Inflammatory macrophage (primary cell): ENCODE data around the gene ZNF764.
"Not testable (repeated sequence)": the region's sequence is repeated elsewhere in the genome, so short reads cannot be mapped to it uniquely, and the experiment has no call there.

Source experiments
- DNase-seq, 2 donors: peaks; one replicate each; pipeline ENCODE4 v3.0.0-alpha.2; 2020 to 2022

ZNF764 gene

DNA sequence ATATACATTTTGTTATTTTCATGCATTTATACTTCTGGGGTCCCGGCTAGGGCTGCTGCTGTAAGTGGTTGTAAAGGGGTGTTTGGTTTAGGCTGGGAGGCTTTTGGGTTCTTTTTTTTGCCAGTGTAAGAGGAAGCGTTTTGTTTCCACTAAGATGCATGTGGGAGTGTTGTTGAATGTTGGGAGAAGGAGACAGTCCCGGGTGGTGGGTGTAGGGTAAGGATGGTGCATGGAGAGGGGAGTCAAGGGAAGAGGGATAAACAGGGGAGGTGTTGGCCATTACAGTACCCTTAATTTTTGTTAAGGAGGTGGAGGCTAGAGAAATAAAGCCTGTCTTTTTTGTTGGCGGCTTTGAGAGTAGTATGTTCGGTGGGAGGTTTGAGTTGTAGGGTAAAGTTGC is 15.1 kb downstream of the ZNF764 start:
- DNase-seq: no peak

DNA sequence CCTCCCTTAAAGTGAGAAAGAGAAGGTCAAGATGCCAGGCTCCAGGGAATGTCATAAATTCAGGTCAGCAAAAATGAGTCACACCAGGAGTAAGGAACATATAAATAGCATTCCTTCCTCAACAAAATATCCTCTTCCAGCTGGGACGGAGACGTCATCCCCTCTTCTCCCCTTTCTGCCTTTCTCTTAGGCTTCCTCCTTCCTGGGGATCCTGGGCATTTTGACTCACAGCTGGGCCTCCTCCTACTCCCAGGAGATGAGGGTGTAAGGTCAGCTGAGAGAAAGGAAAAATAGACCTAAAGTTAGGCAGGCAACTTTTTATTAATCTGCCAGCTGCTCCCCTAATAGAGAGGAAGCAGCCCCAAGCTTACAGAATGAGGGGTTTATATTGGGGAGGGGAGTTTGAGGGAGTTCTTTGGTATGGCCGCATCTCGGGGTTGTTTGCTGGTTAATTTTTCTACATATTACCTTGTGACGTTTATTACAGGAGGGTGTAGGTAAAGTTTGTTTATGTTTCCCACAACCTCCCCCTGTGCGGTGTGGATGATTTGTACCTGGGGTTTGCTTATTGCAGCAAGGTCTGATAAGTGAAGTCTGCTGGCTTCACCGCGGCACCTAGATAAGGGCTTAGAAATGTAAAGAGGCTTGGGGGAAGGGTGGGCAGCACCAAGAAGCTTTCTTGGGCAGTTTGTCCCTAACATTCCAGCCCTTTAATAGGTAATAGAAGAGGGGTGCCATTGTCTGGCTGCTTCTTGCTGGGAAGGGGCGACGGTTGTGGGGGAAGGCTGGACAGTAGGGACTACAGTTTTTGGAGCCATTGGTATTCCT is 16.5 kb downstream of the ZNF764 start:
- DNase-seq: peak in 1 of 2 donors; percentile 31

DNA sequence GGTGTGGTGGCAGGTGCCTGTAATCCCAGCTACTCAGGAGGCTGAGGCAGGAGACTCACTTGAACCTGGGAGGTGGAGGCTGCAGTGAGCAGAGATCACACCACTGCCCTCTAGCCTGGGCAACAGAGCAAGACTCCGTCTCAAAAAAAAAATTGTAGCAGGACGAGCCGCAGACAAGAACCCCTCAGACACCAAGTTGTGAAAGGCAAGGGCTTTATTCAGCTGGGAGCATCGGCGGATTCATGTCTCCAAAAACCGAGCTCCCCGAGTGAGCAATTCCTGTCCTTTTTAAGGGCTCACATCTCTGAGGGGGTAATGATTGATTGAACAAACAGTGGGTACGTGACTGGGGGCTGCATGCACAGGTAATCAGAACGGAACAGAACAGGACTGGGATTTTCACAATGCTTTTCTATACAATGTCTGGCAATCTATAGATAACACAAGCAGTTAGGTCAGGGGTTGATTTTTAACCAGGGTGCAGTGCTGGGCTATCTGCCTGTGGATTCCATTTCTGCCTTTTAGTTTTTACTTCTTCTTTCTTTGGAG is 17.2 kb downstream of the ZNF764 start:
- not testable (repeated sequence) for DNase-seq

DNA sequence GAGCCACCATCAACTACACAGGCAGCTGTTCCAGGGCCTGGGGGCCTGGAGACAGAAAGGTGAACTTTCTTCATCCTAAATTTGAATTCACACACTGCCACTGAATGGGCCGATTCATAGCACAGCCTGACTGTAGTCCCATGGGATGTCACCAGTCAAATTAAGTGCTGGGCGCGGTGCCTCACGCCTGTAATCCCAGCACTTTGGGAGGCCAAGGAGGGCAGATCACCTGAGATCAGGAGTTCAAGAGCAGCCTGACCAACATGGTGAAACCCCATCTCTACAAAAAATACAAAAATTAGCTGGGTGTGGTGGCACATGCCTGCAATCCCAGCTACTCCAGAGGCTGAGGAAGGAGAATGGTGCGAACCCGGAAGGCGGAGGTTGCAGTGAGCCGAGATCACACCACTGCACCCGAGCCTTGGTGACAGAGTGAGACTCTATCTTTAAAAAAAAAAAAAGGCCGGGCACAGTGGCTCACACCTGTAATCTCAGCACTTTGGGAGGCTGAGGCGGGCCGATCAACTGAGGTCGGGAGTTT is 18.1 kb downstream of the ZNF764 start:
- not testable (repeated sequence) for DNase-seq

DNA sequence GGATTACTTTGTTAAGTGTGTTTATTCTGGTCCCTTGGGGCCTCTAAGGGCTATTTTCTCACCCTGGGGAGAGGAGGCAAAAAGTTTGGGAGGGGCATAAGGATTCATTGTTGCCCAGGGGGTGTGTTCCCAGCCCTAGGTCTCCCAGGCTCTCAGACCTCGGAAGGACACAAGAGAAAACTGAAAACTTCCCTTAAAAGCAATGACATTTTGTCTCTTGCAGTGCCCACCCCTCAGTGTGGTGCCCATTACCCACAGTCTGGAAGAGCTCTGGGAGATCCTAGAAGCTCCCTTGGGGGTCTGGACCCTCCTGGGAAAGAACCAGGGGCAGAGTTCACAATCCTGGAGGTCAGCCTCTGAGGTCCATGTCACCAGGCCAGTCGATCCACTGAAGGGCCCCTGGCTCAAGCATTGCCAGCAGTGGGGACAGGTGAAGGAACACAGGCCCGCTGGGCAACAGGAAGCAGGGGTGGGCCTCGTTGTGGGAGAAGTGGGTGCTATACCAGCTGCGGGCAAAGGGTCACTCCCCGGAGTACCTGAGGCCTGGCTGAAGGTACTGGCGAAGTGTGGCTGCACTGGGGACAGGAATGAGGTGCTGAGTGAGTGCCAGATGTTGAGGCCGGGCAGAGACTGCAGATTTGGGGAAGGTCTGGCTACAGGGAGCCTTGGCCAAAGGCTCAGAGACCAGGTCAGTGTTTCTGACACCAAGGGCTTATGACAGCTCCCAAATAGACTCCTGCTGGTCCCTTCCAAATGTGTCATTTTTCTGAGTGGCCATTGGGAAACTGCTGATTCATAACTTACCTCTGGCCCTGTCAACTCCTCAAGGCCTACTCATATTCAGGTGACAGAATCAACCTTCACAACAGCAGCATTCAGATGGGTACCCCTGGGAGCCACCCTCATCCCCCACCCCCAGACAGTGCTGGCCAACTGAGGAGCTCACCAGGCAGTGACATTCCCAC is 18.9 kb downstream of the ZNF764 start:
- DNase-seq: no peak

DNA sequence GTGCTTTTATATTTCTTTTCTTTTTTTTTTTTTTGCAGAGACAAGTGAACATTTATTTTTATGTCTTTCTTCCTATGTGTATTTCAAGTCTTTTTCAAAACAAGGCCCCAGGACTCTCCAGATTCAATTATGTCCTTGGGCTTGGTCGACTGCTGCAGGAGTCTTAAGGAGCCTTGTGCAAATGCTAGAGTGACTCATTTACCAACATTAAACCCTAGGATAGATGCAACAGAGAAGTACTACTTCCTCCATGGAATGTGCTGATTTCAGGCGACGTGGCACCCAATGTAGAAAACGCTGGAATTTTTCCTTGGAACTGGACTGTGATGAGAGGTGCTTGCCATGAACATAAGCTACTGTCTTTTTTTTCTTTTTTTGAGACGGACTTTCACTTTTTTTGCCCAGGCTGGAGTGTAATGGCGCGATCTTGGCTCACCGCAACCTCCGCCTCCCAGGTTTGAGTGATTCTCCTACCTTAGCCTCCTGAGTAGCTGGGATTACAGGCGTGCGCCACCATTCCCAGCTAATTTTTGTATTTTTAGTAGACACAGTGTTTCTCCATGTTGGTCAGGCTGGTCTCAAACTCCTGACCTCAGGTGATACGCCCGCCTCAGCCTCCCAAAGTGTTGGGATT is 21.7 kb downstream of the ZNF764 start:
- peak; percentile 53 to 66 for DNase-seq

DNA sequence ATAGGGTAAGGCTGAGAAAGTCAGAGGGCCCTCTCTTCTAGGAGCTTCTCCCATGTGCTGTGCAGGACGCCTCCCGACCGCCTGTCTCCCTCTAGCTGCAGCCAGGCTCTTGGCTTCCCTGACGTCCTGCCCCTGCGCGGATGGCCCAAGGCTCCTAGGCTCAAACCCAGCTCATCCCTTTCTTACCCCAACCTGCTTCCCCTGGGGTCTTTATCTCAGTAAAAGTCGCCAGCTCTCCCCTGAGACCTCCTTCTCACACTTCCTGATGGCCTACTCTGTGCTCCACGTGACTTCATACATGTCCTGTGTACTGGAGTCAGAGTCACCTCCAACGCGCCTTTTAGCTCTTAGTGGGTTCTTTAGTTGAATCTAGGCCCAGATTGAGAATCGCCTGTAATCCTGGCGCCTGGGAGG is 22.4 kb downstream of the ZNF764 start:
- peak; percentile 62 to 80 for DNase-seq

DNA sequence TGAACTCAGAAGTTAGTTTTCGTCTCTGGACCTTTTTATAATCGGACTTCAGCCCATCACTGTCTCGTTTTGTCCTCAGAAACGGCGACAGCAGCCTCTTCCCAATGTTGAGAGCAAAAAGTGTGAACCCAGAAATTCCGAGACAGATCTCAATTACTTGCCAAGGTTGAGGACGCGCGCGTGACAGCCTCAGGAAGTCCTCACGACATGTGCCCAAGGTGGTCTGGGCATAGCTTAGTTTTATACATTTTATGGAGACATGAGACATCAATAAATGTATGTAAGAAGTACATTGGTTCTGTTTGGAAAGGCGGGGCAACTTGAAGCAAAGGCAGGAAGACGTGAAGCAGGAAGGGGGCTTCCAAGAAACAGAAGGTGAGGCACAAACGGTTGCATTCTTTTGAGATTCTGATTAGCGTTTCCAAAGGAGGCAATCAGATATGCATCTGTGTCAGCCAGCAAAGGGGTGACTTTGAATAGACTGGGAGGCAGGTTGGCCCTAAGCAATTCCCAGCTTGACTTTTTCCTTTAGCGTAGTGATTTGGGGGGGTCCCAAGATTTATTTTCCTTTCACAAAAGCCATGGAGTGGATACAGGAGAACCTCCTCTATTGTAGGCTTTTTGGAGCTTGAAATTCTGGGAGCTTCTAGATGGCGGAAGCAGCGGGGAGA is 22.9 kb downstream of the ZNF764 start:
- no peak for DNase-seq

DNA sequence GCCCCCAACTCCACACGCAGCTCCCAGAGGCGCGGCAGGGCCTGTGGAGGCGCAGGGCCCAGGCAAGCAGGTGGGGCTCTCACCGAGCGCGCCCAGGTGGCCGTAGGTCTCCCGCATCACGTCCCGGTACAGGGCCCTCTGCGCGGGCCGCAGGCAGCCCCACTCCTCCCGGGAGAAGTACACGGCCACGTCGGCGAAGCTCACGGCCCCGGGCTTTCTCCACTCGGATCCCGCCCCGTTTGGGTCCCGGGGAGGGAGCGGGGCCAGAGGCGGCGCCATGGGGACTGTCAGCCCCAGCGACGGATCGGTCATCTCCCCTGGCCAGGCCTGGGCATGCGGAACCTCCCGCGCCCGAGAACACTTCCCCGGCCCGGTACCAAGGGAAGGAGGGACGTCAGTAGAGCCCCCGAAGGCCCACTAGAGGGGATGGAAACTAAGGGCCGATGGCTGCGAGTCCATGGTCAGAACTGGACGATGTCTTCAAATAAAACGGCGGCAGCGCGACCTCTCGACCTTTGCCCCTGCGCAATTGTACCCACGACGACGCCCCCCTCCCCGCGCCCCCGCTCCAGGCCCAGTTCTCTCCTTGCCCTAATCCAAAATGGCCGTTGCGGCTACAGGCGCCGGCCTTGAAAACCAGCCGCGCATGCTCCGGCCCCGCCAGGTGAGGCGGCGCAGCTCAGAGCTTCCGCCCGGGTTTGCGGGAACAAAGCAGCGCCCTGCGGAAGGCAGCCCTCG is 23.6 kb downstream of the ZNF764 start, which contains the start of gene ZNF747:
Gene ZNF747 (minus strand): TSS at position 491 of the 738 bp plus-strand sequence. CDS start 179 bp downstream, at position 312.
- DNase-seq: peak; percentile 74 to 90

DNA sequence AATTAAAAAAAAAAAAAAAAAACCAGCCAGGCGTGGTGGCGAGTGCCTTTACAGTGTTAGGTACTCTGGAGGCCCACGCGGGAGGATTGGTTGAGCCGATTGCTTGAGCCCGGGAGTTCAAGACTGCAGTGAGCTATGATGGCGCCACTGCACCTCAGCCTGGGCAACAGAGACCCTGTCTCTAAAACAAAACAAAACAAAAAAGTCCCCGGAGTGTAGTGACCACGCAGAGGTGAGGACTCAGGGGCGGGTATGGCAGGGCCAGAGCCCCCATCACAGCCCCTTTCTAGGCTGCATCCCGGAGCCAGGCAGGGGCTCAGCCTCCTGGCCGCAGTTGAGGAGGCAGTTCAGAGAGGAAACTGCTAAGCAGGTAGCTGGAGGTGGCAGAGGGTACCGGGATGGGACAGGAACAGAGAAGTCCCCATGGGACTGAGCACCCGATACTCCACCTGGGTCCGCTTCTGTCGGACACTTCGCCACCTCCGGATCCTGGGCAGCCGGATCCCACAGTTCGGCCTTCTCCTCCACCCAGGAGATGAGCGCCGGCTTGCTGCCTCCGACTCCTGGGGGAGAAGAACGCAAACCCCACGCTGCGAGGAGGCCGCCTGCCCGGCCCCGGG is 24.3 kb downstream of the ZNF764 start:
- no peak for DNase-seq

DNA sequence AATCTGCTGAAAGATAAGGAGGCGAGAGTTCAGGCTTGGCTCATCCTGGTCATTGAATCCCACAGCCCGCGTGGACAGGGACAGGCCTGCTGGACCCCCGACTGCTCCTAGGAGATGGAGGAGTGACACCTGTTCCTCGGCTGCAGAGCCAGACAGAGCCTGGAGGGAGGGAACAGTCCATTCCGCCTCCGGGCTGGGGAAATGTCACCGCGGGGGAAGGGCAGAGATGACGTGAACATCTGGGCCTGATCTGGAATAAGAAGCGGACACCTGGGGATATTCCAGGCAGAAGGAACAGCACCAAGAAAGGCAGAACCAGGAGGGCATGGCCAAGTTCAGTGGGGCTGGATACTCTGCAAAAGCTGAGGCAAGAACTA is 25.0 kb downstream of the ZNF764 start:
- DNase-seq: no peak

DNA sequence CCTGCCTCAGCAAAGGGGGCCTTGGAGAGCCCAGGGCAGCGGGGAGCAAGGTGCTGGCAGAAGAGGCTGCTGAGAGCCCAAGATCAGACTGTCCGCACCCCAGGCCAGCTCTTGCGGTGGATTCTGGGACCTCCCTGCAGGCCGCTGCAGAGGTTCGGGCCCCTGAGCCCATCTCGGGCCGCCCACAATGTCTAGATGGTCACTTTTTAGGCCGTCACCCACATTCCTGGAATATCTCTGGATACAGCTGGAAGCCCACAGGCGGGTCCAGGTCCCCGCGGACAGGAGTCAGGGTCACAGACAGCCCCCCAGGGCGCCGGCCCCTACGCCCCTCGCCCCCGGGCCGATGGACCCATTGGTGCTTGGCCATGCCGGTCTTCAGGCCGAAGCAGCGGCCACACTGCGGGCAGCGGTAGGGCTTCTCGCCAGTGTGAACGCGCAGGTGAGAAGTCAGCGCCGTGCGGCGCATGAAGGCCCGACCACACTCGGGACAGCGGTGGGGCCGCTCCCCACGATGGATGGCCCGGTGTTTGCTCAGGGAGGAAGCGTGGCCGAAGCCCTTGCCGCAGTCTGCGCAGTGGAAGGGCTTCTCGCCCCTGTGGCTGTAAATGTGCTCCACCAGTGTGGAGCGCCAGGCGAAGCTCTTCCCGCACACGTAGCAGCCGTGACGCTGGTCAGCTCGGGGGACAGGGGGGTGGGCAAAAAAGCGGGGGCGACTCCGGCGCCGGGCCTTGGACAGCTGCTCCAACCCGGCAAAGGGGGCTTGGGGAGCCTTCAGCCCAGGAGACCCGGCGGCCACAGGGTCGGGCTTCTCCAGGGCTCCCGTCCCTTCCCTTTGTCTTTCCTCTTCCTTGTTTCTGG is 25.7 kb downstream of the ZNF764 start:
- no peak for DNase-seq

DNA sequence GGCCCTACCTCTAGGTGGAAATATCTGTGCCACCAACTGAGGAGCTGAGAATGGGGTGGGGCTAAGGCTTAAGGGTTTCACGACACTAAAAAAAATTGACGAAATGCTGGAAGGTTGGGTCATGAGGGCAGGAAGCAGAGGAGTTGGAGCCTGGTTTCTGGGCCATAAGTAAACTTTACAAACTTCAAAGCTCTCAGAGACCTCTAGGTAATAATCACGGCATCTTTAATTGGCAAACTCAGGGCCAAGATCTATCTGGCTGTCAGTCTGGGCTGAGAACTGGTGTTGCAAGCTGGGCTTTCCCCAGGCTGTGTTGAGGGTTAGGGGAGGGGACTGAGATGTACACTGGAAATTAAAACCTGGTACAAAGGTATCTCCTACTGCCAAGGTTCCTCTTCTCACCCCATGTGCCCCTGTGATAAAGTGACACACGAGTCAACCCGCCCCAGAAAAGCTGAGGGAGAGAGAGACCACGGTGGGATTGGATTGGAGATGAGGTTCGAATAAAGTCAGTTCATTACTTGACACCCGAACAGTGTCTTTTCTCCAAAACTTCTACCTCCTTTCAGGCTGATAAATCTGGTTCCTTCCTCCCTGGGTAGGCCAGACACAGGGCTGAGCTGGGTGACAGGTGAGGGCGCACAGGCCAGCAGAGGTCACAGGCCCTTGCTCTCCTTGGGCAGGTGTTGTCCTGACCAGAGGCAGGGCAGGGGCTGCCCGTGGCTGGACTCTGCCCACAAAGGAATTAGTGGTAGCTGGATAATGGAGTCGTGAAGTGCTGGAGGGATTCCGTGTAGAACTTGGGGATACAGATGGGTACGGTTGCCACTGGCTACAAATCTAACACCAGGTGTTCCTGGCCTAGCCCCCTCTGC is 27.8 kb downstream of the ZNF764 start:
- DNase-seq: peak in 1 of 2 donors; percentile 6

DNA sequence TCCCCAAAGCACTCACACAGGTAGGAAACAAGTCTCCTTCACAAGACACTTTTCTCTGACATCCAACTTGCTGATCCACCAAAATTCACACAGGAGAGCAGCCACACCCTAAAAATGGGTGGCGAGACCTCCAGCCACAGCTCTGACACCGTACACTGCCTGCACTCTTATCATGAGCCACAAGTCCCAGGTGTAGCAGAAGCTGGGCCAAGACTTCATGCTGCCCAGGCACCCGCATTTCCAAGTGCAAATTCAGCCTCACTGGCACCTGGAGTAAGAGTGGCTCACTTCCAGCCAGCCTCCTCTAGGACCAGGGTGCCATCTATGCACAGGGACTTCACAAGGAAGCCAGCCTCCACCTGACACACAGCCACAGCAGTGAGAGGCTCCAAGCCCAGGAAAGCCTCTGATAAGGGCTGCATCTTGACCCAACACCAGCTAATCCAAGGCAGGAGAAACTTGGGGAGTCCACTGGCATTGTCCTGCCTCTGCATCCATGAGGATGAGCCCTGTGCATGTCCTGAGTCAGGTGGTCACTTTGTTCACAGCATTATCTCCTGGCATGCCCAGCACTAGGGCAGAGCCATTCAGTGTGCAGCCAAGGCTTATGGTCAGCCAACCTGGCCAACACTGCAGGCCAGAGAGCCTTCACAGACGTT is 29.2 kb downstream of the ZNF764 start:
- no peak for DNase-seq

DNA sequence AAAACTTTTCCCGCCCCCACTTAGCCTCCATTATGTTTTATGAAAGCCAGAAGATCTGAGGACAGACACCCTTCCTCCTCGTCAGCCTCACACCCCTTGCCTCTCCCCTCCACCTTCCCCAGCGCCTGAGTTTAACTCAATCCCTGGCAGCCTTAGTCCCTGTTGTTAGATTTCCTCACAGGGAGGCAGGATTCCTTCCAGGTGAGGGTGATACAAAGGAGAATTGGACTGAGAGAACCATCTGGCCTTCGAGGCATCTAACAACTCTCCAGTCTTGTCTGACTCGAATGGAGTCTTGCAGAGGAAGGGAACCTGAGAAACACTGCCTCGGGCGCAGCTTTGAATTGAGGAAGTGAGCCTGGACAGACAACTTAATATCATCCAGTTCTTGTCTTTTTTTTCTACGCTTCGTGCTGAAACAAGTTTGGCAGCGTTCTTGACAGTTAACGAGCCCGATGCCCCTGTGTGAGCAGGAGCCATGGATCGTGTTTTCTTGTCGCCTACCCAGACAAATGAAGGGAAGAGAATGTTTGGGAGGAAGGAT is 30.5 kb downstream of the ZNF764 start:
- DNase-seq: peak; percentile 66 to 73

DNA sequence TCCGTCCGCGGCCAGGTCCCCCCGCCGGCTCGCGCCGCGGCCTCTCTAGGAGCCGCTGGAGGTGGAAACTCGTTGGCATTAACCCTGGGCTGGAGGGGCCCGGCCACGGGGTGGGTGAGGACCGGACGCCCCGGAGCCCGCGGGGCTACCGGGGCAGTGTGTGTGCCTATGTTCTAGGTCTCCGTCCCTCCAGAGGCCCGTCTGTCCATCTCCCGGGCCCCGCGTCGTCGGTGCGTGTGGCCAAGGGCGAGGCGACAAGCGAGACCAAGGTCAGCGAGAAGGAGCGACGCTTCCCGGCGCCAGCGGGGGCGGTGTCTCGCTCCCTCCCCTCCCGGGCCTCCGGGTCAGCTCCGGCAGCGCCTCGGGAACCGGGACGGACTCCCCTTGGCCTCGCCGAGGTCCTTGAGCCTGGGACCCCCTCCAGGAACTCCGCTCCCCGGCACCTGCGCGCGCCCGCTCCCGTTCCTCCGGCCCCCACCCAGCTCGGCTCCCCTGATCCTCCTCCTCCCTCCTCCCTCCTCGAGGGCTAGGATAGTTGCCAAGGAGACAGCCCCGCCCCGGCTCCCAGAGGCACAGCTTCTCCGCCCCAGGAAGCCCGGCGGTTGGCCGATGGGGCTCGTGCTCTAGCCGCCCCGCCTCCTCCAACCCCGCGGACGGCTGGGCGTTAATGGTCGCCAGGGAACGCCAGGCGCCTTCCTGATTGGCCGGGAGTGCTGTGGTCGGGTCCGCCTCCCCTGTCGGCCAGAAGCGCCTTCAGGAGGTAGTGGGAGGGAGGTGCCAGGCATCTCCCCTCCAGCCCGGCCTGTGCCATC is 31.1 kb downstream of the ZNF764 start:
- peak; percentile 98 for DNase-seq
